Measurements from ENCODE around the gene ZNF778. TPM values are rescaled to one million over a fixed set of nuclear protein-coding genes. Genes with fewer than 3 reads are reported as not detected.
"Not testable (repeated sequence)": the region's sequence is repeated elsewhere in the genome, so short reads cannot be mapped to it uniquely, and the experiment has no call there.

The ZNF778 gene
- total RNA-seq, 1 donor from 2014 or later = 4.7 TPM

DNA sequence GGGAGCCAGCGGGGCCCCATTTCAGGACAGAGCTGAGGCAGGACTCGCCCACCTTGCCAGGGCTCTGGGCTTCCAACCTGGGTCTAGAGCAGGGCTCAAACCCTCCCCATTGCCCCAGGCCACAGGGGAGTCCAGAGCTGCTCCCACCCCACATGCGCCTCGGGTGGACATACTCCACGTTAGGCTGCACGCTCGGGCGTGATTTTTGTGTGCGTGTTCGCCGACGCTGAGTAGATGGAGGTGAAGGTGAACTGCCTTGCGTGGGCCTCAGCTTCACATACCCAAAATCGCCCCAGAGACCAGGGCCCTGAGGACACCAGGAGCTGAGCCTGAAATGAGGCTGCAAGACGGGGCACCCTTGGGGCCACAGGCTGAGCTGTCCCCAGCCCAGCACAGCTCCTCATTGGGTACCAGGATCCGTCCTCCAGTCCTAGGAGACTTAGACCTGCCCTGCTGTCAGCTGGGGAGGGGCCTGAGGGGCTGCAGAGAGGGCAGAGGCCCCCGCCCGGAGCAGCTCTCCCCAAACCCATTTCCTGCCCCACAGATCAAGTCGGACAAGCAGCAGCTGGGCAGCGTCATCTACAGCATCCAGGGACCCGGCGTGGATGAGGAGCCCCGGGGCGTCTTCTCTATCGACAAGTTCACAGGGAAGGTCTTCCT lies 37.7 kb upstream of the ZNF778 start:
- no peak overlapping the region for H3K27ac ChIP-seq (ENCODE audit: low read depth, low read length)
- no peaks in the 10 kb centered on the region for H3K9me3 ChIP-seq (ENCODE audit: control insufficient read depth in 3 of 3, low read length in 3 of 3)
- H3K27me3 ChIP-seq (ENCODE audit: control insufficient read depth in 3 of 3, insufficient read depth in 3 of 3, low read length in 3 of 3) = peaks cover 0 to 3% (median 0%) of the 10 kb centered on the region in 3 donors
- H3K36me3 ChIP-seq (ENCODE audit: control insufficient read depth in 3 of 3, insufficient read depth in 3 of 3, low read length in 3 of 3) = peaks cover 9 to 15% (median 11%) of the 10 kb centered on the region in 3 donors
- no peak overlapping the region for H3K9ac ChIP-seq (ENCODE audit: low read depth in 1 of 3, low read length in 3 of 3)
- peaks cover 11 to 19% (median 14%) of the 10 kb centered on the region in 3 donors for H3K4me1 ChIP-seq (ENCODE audit: control insufficient read depth in 3 of 3, insufficient read depth in 3 of 3, low read length in 3 of 3)
- no peak overlapping the region for H3K4me3 ChIP-seq (ENCODE audit: low read length in 3 of 3)

DNA sequence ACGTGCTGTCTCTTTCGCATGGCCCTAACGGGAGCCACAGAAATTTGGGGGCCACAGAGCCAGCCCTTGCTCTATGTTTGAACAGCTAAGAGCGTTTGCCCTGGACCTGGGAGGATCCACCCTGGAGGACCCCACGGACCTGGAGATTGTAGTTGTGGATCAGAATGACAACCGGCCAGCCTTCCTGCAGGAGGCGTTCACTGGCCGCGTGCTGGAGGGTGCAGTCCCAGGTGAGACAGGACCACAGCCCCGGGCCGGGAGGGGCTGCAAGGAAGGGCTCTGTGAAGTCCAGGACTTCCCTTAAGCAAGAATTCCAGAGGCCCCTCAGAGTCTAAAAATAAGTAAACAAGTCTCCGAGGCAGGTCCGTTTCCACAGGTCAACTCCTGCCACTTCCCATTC lies 34.0 kb upstream of the ZNF778 start:
- no peak overlapping the region for H3K27ac ChIP-seq (ENCODE audit: low read depth, low read length)
- no peak overlapping the region for H3K9ac ChIP-seq (ENCODE audit: low read depth in 1 of 3, low read length in 3 of 3)
- H3K27me3 ChIP-seq (ENCODE audit: control insufficient read depth in 3 of 3, insufficient read depth in 3 of 3, low read length in 3 of 3) = peaks cover 0 to 3% (median 0%) of the 10 kb centered on the region in 3 donors
- H3K9me3 ChIP-seq (ENCODE audit: control insufficient read depth in 3 of 3, low read length in 3 of 3) = no peaks in the 10 kb centered on the region
- no peaks in the 10 kb centered on the region for H3K4me1 ChIP-seq (ENCODE audit: control insufficient read depth in 3 of 3, insufficient read depth in 3 of 3, low read length in 3 of 3)
- peaks cover 9 to 30% (median 13%) of the 10 kb centered on the region in 3 donors for H3K36me3 ChIP-seq (ENCODE audit: control insufficient read depth in 3 of 3, insufficient read depth in 3 of 3, low read length in 3 of 3)
- H3K4me3 ChIP-seq (ENCODE audit: low read length in 3 of 3) = no peak overlapping the region

DNA sequence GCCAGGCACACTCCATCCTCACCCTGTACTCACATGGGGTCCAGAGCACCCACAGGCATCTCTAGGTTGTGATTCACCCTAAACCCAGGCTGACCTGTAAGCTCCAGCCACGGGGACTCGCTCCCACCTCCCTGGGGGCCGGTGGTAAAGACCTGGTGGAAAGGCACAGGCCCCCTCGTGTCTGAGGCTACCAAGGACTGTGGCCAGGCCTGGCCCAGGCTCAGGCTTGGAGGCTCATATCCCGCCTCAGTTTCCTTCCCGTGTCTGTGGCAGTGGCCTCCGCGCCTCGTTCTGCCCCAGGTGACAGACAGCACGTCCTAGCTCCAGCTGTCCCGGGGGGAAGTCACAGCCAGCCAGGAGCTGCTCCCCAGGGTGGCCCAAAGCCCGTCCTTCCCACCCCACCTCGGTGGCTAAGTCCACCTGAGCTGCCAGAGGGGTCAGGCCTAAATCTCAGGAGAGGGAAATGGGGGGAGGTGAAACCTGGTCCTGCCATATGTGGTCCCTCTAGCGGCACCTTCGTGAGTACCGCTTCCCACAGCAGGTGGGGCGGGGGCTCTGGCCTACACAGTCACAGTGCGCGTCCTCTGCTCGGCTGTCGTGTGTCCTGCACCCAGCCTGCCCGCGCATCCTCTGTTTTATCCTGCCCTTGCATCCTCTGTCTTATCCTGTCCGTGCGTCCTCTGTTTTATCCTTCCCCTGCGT lies 33.4 kb upstream of the ZNF778 start:
- Histone ChIP-seq H3K4me3 (ENCODE audit: low read length in 3 of 3) (no peak overlapping the region), H3K36me3 (ENCODE audit: control insufficient read depth in 3 of 3, insufficient read depth in 3 of 3, low read length in 3 of 3) (peaks cover 9 to 30% (median 13%) of the 10 kb centered on the region in 3 donors), H3K4me1 (ENCODE audit: control insufficient read depth in 3 of 3, insufficient read depth in 3 of 3, low read length in 3 of 3) (no peaks in the 10 kb centered on the region), H3K27ac (ENCODE audit: low read depth, low read length) (no peak overlapping the region), H3K9me3 (ENCODE audit: control insufficient read depth in 3 of 3, low read length in 3 of 3) (no peaks in the 10 kb centered on the region), H3K9ac (ENCODE audit: low read depth in 1 of 3, low read length in 3 of 3) (no peak overlapping the region), H3K27me3 (ENCODE audit: control insufficient read depth in 3 of 3, insufficient read depth in 3 of 3, low read length in 3 of 3) (peaks cover 0 to 3% (median 0%) of the 10 kb centered on the region in 3 donors)

DNA sequence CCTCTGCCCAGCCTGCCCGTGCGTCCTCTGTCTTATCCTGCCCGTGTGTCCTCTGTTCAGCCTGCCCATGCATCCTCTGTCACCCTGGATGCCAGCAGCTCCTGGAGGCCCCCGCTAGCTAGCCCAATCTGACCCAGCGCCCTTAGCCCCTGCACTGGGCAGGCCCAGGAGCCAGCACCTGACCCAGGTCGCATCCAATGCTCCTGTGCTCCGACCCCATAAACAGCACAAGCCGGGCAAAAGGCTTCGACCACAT lies 32.9 kb upstream of the ZNF778 start:
- Histone ChIP-seq H3K27ac (ENCODE audit: low read depth, low read length) (no peak overlapping the region), H3K9ac (ENCODE audit: low read depth in 1 of 3, low read length in 3 of 3) (no peak overlapping the region), H3K4me1 (ENCODE audit: control insufficient read depth in 3 of 3, insufficient read depth in 3 of 3, low read length in 3 of 3) (no peaks in the 10 kb centered on the region), H3K9me3 (ENCODE audit: control insufficient read depth in 3 of 3, low read length in 3 of 3) (no peaks in the 10 kb centered on the region), H3K36me3 (ENCODE audit: control insufficient read depth in 3 of 3, insufficient read depth in 3 of 3, low read length in 3 of 3) (peaks cover 8 to 30% (median 13%) of the 10 kb centered on the region in 3 donors), H3K27me3 (ENCODE audit: control insufficient read depth in 3 of 3, insufficient read depth in 3 of 3, low read length in 3 of 3) (peaks cover 0 to 3% (median 0%) of the 10 kb centered on the region in 3 donors), H3K4me3 (ENCODE audit: low read length in 3 of 3) (no peak overlapping the region)

DNA sequence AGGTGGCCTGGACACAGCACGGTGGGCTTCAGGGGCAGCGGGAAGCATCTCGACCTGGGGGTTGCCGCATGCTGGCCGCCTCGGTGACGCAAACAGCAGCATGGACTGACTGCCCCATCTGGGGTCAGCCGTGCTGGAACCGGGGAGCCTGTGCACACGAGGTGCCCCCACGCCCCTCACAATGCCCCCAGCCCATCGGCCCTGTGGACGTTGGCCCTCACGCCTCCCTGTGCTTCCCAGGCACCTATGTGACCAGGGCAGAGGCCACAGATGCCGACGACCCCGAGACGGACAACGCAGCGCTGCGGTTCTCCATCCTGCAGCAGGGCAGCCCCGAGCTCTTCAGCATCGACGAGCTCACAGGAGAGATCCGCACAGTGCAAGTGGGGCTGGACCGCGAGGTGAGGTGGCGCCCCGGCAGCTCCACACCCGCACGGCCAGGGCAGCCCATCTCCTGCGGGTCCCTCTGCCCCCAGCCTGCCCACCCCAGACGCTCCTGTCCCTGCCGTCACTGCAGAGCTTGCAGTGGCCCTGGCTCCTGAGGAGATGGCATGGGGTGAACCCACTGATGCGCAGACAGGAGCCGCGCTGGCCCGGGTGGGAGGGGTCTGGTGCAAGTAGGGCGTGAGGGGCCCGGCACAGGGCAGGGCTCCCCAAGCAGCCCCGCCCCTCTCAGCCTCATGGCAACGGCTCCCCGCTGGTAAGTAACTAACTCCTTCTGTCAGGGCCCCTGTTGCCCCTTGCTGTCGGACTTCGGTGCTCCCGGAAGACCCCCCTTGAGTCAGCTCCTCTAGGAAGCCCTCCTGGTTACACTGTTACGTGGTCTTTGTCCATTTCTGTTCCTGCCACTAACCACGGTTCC lies 32.3 kb upstream of the ZNF778 start:
- no peak overlapping the region for H3K27ac ChIP-seq (ENCODE audit: low read depth, low read length)
- peaks cover 6 to 29% (median 13%) of the 10 kb centered on the region in 3 donors for H3K36me3 ChIP-seq (ENCODE audit: control insufficient read depth in 3 of 3, insufficient read depth in 3 of 3, low read length in 3 of 3)
- H3K9ac ChIP-seq (ENCODE audit: low read depth in 1 of 3, low read length in 3 of 3) = no peak overlapping the region
- no peak overlapping the region for H3K4me3 ChIP-seq (ENCODE audit: low read length in 3 of 3)
- H3K27me3 ChIP-seq (ENCODE audit: control insufficient read depth in 3 of 3, insufficient read depth in 3 of 3, low read length in 3 of 3) = peaks cover 0 to 3% (median 0%) of the 10 kb centered on the region in 3 donors
- H3K9me3 ChIP-seq (ENCODE audit: control insufficient read depth in 3 of 3, low read length in 3 of 3) = no peaks in the 10 kb centered on the region
- no peaks in the 10 kb centered on the region for H3K4me1 ChIP-seq (ENCODE audit: control insufficient read depth in 3 of 3, insufficient read depth in 3 of 3, low read length in 3 of 3)

DNA sequence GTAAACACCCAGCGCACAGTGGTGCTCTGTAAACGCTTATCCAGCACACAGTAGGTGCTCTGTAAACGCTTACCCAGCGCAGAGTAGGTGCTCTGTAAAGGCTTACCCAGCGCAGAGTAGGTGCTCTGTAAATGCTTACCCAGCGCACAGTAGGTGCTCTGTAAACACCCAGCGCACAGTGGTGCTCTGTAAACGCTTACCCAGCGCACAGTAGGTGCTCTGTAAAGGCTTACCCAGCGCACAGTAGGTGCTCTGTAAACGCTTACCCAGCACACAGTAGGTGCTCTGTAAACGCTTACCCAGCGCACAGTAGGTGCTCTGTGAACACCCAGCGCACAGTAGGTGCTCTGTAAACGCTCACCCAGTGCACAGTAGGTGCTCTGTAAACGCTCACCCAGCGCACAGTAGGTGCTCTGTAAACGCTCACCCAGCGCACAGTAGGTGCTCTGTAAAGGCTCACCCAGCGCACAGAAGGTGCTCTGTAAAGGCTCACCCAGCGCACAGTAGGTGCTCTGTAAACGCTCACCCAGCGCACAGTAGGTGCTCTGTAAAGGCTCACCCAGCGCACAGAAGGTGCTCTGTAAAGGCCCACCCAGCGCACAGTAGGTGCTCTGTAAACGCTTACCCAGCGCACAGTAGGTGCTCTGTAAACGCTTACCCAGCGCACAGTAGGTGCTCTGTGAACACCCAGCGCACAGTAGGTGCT lies 31.5 kb upstream of the ZNF778 start:
- H3K4me1 ChIP-seq (ENCODE audit: control insufficient read depth in 3 of 3, insufficient read depth in 3 of 3, low read length in 3 of 3); H3K27ac ChIP-seq (ENCODE audit: low read depth, low read length); H3K27me3 ChIP-seq (ENCODE audit: control insufficient read depth in 3 of 3, insufficient read depth in 3 of 3, low read length in 3 of 3); H3K4me3 ChIP-seq (ENCODE audit: low read length in 3 of 3); H3K9ac ChIP-seq (ENCODE audit: low read depth in 1 of 3, low read length in 3 of 3); H3K9me3 ChIP-seq (ENCODE audit: control insufficient read depth in 3 of 3, low read length in 3 of 3): not testable (repeated sequence)
- peaks cover 5 to 31% (median 13%) of the 10 kb centered on the region in 3 donors for H3K36me3 ChIP-seq (ENCODE audit: control insufficient read depth in 3 of 3, insufficient read depth in 3 of 3, low read length in 3 of 3)

DNA sequence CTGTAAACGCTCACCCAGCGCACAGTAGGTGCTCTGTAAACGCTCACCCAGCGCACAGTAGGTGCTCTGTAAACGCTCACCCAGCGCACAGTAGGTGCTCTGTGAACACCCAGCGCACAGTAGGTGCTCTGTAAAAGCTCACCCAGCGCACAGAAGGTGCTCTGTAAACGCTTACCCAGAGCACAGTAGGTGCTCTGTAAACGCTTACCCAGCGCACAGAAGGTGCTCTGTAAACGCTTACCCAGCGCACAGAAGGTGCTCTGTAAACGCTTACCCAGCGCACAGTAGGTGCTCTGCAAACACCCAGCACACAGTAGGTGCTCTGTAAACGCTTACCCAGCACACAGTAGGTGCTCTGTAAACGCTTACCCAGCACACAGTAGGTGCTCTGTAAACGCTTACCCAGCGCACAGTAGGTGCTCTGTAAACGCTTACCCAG lies 30.9 kb upstream of the ZNF778 start:
- peaks cover 4 to 36% (median 12%) of the 10 kb centered on the region in 3 donors for H3K36me3 ChIP-seq (ENCODE audit: control insufficient read depth in 3 of 3, insufficient read depth in 3 of 3, low read length in 3 of 3)
- H3K4me3 ChIP-seq (ENCODE audit: low read length in 3 of 3); H3K9me3 ChIP-seq (ENCODE audit: control insufficient read depth in 3 of 3, low read length in 3 of 3); H3K9ac ChIP-seq (ENCODE audit: low read depth in 1 of 3, low read length in 3 of 3); H3K27me3 ChIP-seq (ENCODE audit: control insufficient read depth in 3 of 3, insufficient read depth in 3 of 3, low read length in 3 of 3); H3K27ac ChIP-seq (ENCODE audit: low read depth, low read length); H3K4me1 ChIP-seq (ENCODE audit: control insufficient read depth in 3 of 3, insufficient read depth in 3 of 3, low read length in 3 of 3): not testable (repeated sequence)

DNA sequence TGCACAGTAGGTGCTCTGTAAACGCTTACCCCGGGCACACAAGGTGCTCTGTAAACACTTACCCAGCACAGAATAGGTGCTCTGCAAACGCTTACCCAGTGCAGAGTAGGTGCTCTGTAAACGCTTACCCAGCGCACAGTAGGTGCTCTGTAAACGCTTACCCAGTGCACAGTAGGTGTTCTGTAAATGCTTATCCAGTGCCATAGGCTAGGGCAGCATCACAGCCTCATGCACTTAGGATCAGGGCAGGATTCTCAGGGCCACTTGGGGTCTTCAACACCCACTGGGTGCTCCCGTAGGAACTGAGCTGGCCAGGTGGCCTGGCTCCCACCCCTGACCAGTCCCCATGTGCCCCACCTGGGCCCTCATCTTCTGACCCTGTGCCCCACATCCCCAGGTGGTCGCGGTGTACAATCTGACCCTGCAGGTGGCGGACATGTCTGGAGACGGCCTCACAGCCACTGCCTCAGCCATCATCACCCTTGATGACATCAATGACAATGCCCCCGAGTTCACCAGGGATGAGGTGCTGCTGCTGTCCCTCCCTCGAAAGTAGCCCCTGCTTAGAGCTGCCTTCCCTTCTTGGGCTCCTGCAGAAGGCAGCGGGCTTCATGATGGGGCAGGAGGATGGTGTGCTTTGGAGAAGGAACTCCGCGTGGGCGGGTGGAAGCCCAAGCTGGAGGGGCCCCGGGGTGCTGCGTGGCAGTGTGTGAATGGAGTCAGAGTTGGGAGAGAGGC lies 30.3 kb upstream of the ZNF778 start:
- Histone ChIP-seq H3K9ac (ENCODE audit: low read depth in 1 of 3, low read length in 3 of 3) (no peak overlapping the region), H3K36me3 (ENCODE audit: control insufficient read depth in 3 of 3, insufficient read depth in 3 of 3, low read length in 3 of 3) (peaks cover 4 to 36% (median 12%) of the 10 kb centered on the region in 3 donors), H3K4me1 (ENCODE audit: control insufficient read depth in 3 of 3, insufficient read depth in 3 of 3, low read length in 3 of 3) (no peaks in the 10 kb centered on the region), H3K4me3 (ENCODE audit: low read length in 3 of 3) (no peak overlapping the region), H3K27ac (ENCODE audit: low read depth, low read length) (no peak overlapping the region), H3K27me3 (ENCODE audit: control insufficient read depth in 3 of 3, insufficient read depth in 3 of 3, low read length in 3 of 3) (no peaks in the 10 kb centered on the region), H3K9me3 (ENCODE audit: control insufficient read depth in 3 of 3, low read length in 3 of 3) (no peaks in the 10 kb centered on the region)

DNA sequence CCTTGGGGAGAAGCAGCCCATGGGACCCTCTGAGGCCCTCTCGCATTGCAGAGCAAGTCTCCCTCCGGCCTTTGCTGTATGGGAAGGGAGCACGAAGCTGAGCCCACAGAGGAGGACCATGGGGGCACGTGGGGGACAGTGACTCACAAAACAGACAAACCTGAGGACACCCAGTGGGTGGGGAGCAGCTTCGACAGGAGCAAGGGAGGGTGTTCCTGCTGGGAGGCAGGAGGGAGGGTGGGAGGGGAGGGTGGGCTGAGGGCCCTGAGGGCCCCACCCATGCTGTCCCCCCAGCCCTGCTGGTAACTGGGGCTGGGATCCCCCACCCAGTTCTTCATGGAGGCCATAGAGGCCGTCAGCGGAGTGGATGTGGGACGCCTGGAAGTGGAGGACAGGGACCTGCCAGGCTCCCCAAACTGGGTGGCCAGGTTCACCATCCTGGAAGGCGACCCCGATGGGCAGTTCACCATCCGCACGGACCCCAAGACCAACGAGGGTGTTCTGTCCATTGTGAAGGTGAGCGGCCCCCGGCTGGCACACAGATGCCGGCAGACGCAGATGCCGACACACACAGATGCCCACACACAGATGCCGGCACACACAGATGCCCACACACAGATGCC lies 29.6 kb upstream of the ZNF778 start:
- no peak overlapping the region for H3K9ac ChIP-seq (ENCODE audit: low read depth in 1 of 3, low read length in 3 of 3)
- H3K27ac ChIP-seq (ENCODE audit: low read depth, low read length) = no peak overlapping the region
- peaks cover 4 to 36% (median 12%) of the 10 kb centered on the region in 3 donors for H3K36me3 ChIP-seq (ENCODE audit: control insufficient read depth in 3 of 3, insufficient read depth in 3 of 3, low read length in 3 of 3)
- no peak overlapping the region for H3K4me3 ChIP-seq (ENCODE audit: low read length in 3 of 3)
- H3K9me3 ChIP-seq (ENCODE audit: control insufficient read depth in 3 of 3, low read length in 3 of 3) = no peaks in the 10 kb centered on the region
- no peaks in the 10 kb centered on the region for H3K27me3 ChIP-seq (ENCODE audit: control insufficient read depth in 3 of 3, insufficient read depth in 3 of 3, low read length in 3 of 3)
- H3K4me1 ChIP-seq (ENCODE audit: control insufficient read depth in 3 of 3, insufficient read depth in 3 of 3, low read length in 3 of 3) = no peaks in the 10 kb centered on the region
